Inflammatory macrophage treated with lipopolysaccharide for 4 hours (primary cell): Measurements from ENCODE around the gene CORT.
A peak's percentile ranks its signal among the peaks of the same experiment; 100 is the strongest.
"Not testable (repeated sequence)": the region's sequence is repeated elsewhere in the genome, so short reads cannot be mapped to it uniquely, and the experiment has no call there.

Experiments
- DNase-seq: peaks from one replicate; pipeline ENCODE4 v3.0.0-alpha.2; 2020

Gene CORT

DNA sequence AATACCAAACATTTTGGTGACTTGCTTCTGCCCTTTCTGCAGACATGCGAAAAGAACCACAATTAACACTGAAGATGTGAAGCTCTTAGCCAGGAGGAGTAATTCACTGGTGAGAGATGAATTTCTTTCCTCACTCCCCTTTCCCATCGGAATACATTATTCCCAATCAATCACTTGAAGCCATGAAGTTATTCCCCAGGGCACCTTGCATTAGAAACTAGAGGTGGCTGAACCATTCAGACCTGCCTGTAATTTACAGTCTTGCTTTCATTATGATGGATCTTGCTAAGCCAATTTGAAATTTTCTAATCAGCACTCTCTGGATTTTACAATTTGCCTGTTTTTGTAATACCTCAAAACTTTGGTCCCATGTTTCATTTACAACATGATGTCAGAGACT lies 9.5 kb upstream of the CORT start:
- DNase-seq: no peak

DNA sequence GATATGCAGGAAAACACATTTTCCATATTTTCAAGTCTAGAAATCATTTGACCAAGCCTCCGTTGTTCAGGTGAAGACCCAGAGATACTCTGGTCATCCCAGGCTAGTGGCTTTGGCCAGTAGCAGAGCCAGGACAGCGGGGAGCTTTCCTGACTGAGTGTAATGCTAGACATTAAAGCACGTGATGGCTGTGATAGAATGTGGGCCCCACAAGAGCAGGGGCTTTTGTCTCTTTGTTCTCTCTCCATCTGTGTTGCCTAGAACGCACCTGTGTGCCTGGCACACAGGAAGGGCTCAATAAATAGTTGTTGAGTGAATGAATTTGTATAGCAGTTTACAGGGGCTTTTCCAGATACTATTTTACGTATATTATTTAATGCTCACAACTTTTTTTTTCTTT lies 9.0 kb upstream of the CORT start:
- DNase-seq: no peak

GRCh38 chr1:10444248-10444647 lies 5.6 kb upstream of the CORT start:
- no peak for DNase-seq

DNA sequence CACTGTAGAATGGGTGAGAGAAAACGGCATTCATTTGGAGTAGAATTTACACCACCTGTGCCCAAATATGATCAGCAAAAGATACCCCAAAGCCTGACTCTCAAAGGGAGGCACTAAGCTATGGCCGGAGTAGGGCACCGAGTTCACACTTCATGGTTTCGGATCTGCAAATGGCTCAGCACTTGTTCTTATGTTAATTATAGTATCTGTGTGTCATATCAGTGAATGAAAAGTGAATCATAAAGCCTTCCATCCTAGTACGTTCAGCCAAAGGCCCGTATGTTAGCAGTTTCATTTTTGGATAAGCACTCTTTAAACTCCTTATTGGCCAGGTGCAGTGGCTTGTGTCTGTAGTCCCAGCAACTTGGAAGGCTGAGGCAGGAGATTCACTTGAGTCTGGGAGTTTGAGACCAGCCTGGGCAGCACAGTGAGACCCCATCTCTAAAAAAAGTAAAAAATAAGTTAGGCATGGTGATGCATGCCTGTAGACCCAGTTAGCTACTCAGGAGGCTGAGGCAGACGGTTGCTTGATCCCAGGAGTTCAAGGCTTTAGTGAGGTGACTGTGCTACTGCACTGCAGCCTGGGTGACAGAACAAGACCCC lies 4.9 kb upstream of the CORT start:
- no peak for DNase-seq

DNA sequence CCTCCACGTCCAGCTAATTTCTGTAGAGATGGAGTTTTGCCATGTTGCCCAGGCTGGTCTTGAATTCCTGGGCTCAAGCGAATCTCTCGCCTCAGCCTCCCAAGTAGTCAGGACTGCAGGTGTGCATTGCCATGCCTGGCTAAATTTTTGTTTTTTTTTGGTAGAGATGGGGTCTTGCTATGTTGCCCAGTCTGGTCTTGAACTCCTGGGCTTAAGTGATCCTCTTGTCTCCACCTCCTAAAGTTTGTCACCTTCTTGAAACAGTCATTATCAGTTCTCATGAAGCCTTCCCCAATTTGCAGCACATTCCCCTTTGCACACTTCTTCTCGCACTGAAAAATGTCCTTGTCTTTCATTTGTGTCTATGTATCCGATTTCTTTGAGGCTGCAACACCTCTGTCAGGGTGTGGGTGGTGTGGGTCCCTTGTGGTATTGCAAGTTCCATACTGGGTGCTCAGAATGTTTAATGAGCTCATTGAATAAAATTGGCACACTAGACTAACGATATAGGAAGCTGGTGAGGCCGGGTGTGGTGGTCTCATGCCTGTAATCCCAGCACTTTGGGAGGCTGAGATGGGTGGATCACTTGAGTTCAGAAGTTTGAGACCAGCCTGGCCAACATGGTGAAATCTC lies 2.9 kb upstream of the CORT start:
- DNase-seq: no peak

- no peak for DNase-seq
Measured at GRCh38 chr1:10450156-10450814, 454 bp downstream of the CORT start.

GRCh38 chr1:10450836-10451235 lies 1.0 kb downstream of the CORT start:
- DNase-seq: no peak

DNA sequence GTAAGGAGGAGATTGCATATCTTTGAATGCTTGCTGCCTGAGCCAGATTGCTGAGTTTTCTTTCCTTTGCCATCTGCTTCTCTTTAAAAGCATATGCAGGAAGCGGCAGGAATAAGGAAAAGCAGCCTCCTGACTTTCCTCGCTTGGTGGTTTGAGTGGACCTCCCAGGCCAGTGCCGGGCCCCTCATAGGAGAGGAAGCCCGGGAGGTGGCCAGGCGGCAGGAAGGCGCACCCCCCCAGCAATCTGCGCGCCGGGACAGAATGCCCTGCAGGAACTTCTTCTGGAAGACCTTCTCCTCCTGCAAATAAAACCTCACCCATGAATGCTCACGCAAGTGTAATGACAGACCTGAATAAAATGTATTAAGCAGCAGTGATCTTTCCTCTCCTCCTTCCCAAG lies 1.5 kb downstream of the CORT start:
- DNase-seq: no peak

- no peak for DNase-seq
Measured at GRCh38 chr1:10456048-10456447, 6.2 kb downstream of the CORT start.

DNA sequence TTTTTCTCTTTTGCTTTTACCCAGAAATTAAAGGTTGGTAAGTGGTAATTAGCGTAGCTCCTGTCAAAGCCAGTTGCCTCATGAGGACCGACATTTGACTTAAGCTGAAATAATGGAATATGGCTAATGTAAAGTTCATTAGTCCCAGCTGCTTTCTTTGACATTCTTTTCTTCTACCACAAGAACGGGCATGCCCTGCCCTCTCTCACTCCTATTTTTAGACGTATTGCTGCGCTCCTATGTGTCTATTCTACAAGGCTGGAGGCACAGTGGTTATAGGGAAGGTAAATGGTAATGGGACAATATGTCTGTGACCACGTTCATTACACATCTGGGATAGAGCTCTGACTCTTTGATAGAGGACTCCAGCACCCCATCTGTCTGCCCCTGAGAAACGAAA lies 6.8 kb downstream of the CORT start:
- DNase-seq: no peak

GRCh38 chr1:10457462-10457861 lies 7.6 kb downstream of the CORT start:
- not testable (repeated sequence) for DNase-seq

DNA sequence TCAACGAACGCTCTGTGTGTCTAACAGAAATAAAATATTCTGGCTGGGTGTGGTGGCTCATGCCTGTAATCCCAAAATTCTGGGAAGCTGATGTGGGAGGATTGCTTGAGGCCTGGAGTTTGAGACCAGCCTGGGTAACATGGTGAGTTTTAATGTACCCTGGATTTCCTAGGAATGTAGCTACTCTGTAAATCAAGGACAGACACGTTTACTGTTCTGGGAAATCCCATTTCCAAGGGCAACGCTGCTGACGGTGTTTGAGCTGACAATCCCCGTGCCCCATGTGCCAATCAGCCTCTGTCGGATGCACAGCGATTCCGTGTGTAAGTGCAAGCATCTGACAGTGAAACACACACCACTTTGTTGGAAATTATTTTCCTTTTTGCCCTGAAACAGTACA lies 8.0 kb downstream of the CORT start:
- DNase-seq: no peak

GRCh38 chr1:10459184-10459583 lies 9.4 kb downstream of the CORT start:
- no peak for DNase-seq

DNA sequence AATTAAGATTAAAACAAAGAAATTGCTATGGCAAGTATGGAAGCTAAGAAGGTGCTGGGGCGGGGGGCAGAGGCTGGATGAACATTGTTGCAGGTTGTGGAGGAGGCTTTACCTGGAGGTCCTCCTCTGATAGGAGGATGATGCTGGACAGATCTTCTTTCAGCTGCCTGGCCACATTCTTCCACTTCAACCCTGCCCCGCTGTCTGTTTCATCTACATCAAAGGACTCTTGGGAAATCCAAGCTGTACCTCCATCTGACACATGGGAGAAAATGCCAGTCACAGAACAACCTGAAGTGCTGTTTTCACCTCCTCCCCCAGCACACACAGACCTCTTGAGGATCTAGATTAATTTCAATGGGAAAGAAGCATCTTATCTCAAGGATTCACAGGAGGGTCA lies 17.2 kb downstream of the CORT start:
- no peak for DNase-seq

DNA sequence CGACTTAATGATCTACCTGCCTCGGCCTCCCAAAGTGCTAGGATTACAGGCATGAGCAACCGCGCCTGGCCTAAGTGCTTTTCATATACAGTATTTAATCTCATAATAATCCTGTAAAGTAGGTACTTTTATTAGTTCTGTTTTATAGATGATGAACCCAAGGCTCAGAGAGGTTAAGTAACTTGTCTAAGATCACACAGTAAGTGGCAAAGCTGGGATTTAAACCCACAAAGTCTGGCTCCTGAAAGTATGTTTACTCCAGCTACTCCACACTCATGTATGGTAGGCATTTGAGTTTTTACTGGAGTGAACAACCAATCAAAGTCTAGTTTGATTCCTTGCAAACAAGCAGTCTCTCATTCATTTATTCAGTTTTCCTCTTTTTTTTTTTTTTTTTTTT lies 20.2 kb downstream of the CORT start:
- no peak for DNase-seq

DNA sequence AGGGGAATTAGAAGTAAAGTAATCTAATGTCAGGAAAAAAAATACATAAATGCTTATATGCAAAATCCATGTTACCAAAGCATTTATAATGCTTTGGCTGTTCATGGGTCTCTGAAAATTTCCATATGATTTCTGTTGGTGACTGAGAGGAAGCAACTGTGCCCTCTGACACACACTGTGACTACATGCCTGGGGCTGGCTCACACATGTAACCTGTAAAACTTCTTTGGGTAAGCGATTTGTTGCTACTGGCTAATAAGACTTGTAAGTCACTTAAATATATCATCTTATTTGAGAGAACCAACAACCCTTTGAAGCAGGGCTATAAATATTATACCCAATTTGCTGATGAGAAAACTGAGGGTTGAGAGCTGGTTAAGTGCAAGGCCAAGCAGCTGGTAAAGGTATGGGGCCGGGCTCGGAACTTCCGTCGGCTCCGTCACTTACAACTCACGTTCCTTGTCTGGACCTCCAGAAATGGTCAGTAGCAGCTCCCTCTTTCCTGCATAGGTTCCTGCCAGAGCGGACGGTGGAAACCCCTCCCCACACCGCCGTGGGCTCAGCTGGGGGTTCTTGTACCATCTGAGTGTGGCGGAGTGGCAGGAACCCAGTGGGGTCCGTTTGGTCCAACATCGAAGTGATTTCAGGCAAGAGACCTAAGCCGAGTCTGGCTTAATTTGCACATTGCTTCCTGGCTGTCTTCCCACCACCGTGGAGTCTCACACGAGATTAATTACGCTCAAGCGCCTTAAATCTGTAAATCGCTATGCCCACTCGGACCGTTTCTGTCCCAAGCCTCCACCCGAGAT lies 21.8 kb downstream of the CORT start:
- DNase-seq: no peak

DNA sequence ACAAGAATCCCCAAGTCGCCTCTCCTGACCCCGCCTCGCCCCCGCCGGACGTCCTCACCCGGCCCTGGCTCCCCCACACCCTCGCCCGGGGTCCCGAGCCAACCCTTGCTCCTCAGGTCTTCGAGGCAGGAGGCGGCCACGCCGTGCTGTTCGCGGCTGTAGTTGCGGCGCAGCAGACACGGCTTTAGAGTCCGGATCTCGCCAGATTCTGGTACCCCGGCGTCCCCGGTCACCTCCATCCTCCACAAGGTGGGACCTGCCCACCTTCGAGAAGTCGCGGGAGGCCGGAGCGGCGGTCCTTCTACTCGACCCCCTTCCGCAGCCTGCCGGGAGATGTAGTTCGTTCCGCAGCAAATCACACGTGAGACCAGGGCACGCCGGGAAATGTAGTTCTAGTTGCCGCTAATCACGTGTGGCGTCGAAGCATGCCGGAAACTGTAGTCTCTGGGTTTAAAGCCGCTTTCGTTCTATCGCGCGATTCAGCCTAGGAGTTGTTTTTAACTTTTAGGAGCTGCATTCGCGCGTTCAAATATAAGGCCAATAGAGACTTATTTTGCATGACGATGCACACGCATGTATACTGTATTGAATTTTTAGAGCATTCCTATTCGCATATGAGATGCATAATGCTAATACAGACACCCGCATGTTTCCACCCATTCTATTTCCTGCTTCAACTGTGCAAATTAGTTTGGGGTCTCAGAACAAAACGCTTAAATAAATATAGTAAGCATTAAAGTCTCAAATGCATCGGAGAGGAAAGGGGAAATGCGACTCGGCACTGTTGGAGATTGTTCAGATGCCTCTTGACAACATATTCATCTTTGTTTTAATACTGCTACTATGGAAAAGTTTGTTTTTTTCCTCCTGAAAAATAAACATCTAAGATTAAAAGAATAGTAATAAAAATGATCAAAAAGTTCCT lies 22.7 kb downstream of the CORT start, which contains the start of gene DFFA:
Gene DFFA (minus strand): TSS at position 310 of the 925 bp plus-strand sequence. CDS start 71 bp downstream, at position 239.
- peak; percentile 96 for DNase-seq

DNA sequence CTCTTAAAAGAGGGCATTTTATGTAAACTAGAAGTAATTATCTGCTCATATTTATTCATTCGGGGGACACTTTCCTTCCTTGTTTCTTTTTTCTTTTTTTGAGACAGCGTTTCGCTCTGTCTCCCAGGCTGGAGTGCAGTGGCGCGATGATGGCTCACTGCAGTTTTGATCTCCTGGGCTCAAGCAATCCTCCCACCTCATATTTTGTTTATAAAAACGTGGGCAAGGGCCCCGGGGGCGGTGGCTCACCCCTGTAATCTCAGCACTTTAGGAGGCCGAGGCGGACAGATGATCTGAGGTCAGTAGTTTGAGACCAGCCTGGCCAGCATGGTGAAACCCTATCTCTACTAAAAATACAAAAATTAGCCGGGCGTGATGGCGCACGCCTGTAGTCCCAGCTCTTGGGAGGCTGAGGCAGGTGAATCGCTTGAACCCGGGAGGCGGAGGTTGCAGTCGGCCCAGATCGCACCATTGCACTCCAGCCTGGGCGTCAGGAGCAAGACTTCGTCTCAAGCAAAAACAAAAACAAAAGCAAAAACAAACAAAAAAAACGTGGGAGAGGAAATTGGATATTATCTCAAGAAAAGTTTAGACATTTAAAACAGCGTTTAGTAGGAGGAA lies 23.4 kb downstream of the CORT start:
- DNase-seq: no peak

DNA sequence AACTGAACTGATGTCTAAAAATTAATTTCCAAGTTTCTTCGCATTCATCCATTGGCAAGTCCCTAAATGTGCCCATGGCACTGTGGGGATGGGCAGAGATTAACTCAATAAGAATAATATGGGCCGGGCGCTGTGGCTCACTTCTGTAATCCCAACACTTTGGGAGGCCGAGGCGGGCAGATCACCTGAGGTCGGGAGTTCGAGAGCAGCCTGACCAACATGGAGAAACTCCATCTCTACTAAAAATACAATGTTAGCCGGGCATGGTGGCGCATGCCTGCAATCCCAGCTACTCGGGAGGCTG lies 24.4 kb downstream of the CORT start:
- not testable (repeated sequence) for DNase-seq

- peak; percentile 90 for DNase-seq
Measured at GRCh38 chr1:10474613-10475507, 25.0 kb downstream of the CORT start, which contains the start of gene PEX14. Gene PEX14 (plus strand): TSS chr1:10474950. CDS start chr1:10474967, 17 bp downstream.

DNA sequence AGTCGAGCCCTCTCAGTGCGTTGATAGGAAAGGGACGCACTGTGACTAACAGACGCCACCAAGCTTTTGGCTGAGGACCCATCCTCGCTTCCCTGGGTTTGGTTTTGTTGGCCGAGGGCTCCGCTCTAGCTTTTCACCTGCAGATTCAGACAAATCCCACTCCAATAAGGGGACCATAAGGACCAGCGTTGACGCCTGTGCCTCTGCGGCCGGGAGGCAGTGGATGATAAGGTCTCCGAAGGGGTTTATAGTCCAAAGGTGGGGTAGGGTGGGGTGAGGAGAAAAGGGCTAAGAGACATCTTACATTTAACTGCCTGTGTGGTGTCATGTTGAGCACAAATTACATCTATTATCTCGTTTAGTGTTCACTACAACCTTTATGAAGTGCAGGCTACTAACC lies 25.7 kb downstream of the CORT start:
- no peak for DNase-seq
